HG03558 (cell line): ENCODE measurements around the gene PATL2.
"Not testable (repeated sequence)": the region's sequence is repeated elsewhere in the genome, so short reads cannot be mapped to it uniquely, and the experiment has no call there.

ENCODE experiments used
- ATAC-seq: cut with Tn5 transposase; IDR thresholded peaks from one replicate; pipeline ENCODE4 v1.9.1; 2021; ENCODE audit warnings: moderate number of reproducible peaks; ENCODE audit not compliant: unreplicated experiment; ENCODE audit errors: extremely low read depth

Gene PATL2

GRCh38 chr15:44711096-44711742 is at the start of gene PATL2, which contains the start of gene B2M:
PATL2 (minus strand) TSS chr15:44711323; CDS start chr15:44676490, 34,833 bp downstream.
B2M (plus strand) TSS chr15:44711517; CDS start chr15:44711547, 30 bp downstream.
- peak; percentile 74 for ATAC-seq

- ATAC-seq, result no peak
These were observed 42.2 kb upstream of the PATL2 start for GRCh38 chr15:44753345-44753744.

- not testable (repeated sequence) for ATAC-seq
These were observed 32.3 kb upstream of the PATL2 start for GRCh38 chr15:44743454-44743853.

GRCh38 chr15:44739222-44739847 is 28.2 kb upstream of the PATL2 start:
- not testable (repeated sequence) for ATAC-seq

GRCh38 chr15:44738340-44738984 is 27.3 kb upstream of the PATL2 start:
- ATAC-seq, result no peak

- ATAC-seq, result no peak
These were observed 25.1 kb upstream of the PATL2 start, which contains the start of gene TRIM69 for GRCh38 chr15:44736181-44736765. TRIM69 (plus strand) TSS chr15:44736528; CDS start chr15:44736705, 177 bp downstream.

- ATAC-seq, result no peak
These were observed 24.5 kb upstream of the PATL2 start for GRCh38 chr15:44735482-44736180.

GRCh38 chr15:44734839-44735481 is 23.8 kb upstream of the PATL2 start:
- ATAC-seq, result no peak

- no peak for ATAC-seq
These were observed 18.4 kb upstream of the PATL2 start for GRCh38 chr15:44729408-44730127.

GRCh38 chr15:44728576-44729407 is 17.7 kb upstream of the PATL2 start:
- peak; percentile 57 for ATAC-seq

GRCh38 chr15:44728232-44728575 is 17.1 kb upstream of the PATL2 start:
- ATAC-seq, result not testable (repeated sequence)

- ATAC-seq, result no peak
These were observed 16.5 kb upstream of the PATL2 start for GRCh38 chr15:44727485-44728231.

- peak; percentile 23 for ATAC-seq
These were observed 15.7 kb upstream of the PATL2 start for GRCh38 chr15:44726568-44727484.

GRCh38 chr15:44726136-44726535 is 15.0 kb upstream of the PATL2 start:
- ATAC-seq, result no peak

- no peak for ATAC-seq
These were observed 10.9 kb upstream of the PATL2 start for GRCh38 chr15:44722011-44722410.

GRCh38 chr15:44720460-44721176 is 9.5 kb upstream of the PATL2 start:
- ATAC-seq, result no peak
